Neural crest cell (in vitro differentiated cells): Measurements from ENCODE around the gene FIS1. TPM values are rescaled to one million over a fixed set of nuclear protein-coding genes. Genes with fewer than 3 reads are reported as not detected.

Experiments used
- DNase-seq: peaks from one replicate; pipeline ENCODE4 v3.0.0; 2021; ENCODE audit warnings: low read depth, mixed read lengths, low spot score
- H3K27ac Mint-ChIP-seq: one replicate; pipeline ENCODE4 v1.8.0; 2021; ENCODE audit warnings: mild to moderate bottlenecking, mixed read lengths; ENCODE audit not compliant: unreplicated experiment
- H3K27me3 Mint-ChIP-seq: 2 replicates; pipeline ENCODE4 v1.8.0; 2021; ENCODE audit warnings: low read depth, mild to moderate bottlenecking, mixed read lengths
- H3K36me3 Mint-ChIP-seq: 2 replicates; pipeline ENCODE4 v1.8.0; 2021; ENCODE audit warnings: low read depth, mild to moderate bottlenecking, mixed read lengths
- H3K4me1 Mint-ChIP-seq: 2 replicates; pipeline ENCODE4 v1.8.0; 2021; ENCODE audit warnings: mixed read lengths
- H3K4me3 Mint-ChIP-seq: one replicate; pipeline ENCODE4 v1.8.0; 2021; ENCODE audit warnings: mild to moderate bottlenecking, mixed read lengths
- H3K9me3 Mint-ChIP-seq: 2 replicates; pipeline ENCODE4 v1.8.0; 2021; ENCODE audit warnings: mixed read lengths
- total RNA-seq: library from RNA; stranded (reverse); gene quantifications from 2 replicates; pipeline ENCODE4 v1.2.1, GENCODE V29; 2021
- TF ChIP-seq, protein P1 (sequence below): fragments of 200-600 bp; sonication (generic); conservative IDR thresholded peaks from 2 replicates; pipeline ENCODE4 v1.5.0; 2021; ENCODE audit warnings: antibody characterized with exemption, mild to moderate bottlenecking

The FIS1 gene
- total RNA-seq, 1 donor from 2014 or later: 104 TPM

DNA sequence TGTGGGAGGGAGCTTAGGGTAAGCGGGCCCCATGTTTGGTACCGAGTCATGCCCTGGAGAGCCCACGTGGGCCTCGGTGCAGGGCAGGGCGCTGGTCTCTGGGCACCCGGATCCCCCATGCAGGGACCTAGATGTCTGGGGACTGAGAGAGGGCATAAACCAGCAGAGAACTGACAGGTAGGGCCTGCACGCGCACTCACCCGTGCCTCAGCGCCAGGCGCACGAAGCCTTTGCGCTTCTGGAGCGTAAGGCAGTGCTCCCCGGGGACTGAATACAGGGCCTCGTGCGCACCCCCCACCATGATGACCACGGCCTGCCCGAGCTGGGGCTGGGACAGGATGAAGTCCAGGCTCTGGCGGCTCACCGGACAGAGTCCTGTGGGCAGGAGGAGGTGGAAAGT is 46.9 kb downstream of the FIS1 start:
- Mint-ChIP-seq H3K36me3 (no peaks in the 10 kb centered on the region), H3K4me1 (peaks cover 12% of the 10 kb centered on the region), H3K27ac (no peak overlapping the region), H3K9me3 (no peaks in the 10 kb centered on the region), H3K27me3 (peaks cover 34% of the 10 kb centered on the region), H3K4me3 (no peak overlapping the region)
- no peak for DNase-seq
- TF ChIP-seq, protein P1, sequence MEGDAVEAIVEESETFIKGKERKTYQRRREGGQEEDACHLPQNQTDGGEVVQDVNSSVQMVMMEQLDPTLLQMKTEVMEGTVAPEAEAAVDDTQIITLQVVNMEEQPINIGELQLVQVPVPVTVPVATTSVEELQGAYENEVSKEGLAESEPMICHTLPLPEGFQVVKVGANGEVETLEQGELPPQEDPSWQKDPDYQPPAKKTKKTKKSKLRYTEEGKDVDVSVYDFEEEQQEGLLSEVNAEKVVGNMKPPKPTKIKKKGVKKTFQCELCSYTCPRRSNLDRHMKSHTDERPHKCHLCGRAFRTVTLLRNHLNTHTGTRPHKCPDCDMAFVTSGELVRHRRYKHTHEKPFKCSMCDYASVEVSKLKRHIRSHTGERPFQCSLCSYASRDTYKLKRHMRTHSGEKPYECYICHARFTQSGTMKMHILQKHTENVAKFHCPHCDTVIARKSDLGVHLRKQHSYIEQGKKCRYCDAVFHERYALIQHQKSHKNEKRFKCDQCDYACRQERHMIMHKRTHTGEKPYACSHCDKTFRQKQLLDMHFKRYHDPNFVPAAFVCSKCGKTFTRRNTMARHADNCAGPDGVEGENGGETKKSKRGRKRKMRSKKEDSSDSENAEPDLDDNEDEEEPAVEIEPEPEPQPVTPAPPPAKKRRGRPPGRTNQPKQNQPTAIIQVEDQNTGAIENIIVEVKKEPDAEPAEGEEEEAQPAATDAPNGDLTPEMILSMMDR: no peak

DNA sequence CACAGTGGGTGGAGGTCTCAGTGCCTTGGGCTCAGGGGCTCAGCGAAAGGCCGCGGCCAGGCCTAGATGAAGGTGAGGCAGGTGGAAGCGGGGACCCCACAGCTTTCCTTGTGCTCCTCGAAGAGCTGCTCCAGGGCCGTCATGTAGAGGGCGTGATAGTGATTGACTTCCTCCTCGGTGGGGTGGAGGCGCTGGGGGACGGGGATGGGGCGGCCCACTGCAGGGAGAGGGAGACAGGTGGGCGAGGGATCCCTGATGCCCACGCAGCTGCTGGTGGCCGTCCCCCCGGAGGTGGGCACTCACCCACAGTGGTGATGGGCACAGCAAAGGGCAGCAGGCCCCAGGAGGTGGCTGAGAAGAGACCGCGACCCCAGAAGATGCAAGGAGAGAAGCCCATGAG is 49.0 kb downstream of the FIS1 start:
- Mint-ChIP-seq H3K4me1 (peaks cover 20% of the 10 kb centered on the region), H3K27me3 (peaks cover 21% of the 10 kb centered on the region), H3K36me3 (no peaks in the 10 kb centered on the region), H3K4me3 (no peak overlapping the region), H3K27ac (no peak overlapping the region), H3K9me3 (no peaks in the 10 kb centered on the region)
- TF ChIP-seq, protein P1: no peak
- no peak for DNase-seq

Other genes starting within 250 kb of the FIS1 start
- not detected in 2 replicates for gene MUC17, start 225.0 kb downstream of the FIS1 start, total RNA-seq
- gene TRIM56, start 159.6 kb downstream of the FIS1 start, total RNA-seq: 16.0 and 17.2 TPM in 2 replicates
- 0.07 TPM in 1 of 2 replicates, not detected in the other for gene SERPINE1, start 118.0 kb downstream of the FIS1 start, total RNA-seq
- gene AP1S1, start 90.6 kb downstream of the FIS1 start, total RNA-seq: 78.8 and 90.1 TPM in 2 replicates
- 8.7 and 9.1 TPM in 2 replicates for gene VGF, start 79.5 kb downstream of the FIS1 start, total RNA-seq
- gene NAT16, start 64.8 kb downstream of the FIS1 start, total RNA-seq: 0.70 and 1.7 TPM in 2 replicates
- not detected in 2 replicates for gene MOGAT3, start 44.0 kb downstream of the FIS1 start, total RNA-seq
- 86.9 and 98.0 TPM in 2 replicates for gene PLOD3, start 27.5 kb downstream of the FIS1 start, total RNA-seq
- 53.3 and 53.7 TPM in 2 replicates for gene ZNHIT1, start 26.9 kb downstream of the FIS1 start, total RNA-seq
- 9.1 and 10.4 TPM in 2 replicates for gene CLDN15, start 7.3 kb downstream of the FIS1 start, total RNA-seq
- gene IFT22, start 76.7 kb upstream of the FIS1 start, total RNA-seq: 48.0 and 54.3 TPM in 2 replicates
- gene COL26A1, start 117.8 kb upstream of the FIS1 start, total RNA-seq: 38.3 and 39.2 TPM in 2 replicates